DMS114 treated with DMSO at 0.1 percent for 48 hours (cell line): ENCODE data around the gene CDH5.

Source experiments
- DNase-seq: peaks from one replicate; lab custom pipeline; 2025; ENCODE audit not compliant: unreplicated experiment; lab: John Stamatoyannopoulos, UW

CDH5 gene

DNA sequence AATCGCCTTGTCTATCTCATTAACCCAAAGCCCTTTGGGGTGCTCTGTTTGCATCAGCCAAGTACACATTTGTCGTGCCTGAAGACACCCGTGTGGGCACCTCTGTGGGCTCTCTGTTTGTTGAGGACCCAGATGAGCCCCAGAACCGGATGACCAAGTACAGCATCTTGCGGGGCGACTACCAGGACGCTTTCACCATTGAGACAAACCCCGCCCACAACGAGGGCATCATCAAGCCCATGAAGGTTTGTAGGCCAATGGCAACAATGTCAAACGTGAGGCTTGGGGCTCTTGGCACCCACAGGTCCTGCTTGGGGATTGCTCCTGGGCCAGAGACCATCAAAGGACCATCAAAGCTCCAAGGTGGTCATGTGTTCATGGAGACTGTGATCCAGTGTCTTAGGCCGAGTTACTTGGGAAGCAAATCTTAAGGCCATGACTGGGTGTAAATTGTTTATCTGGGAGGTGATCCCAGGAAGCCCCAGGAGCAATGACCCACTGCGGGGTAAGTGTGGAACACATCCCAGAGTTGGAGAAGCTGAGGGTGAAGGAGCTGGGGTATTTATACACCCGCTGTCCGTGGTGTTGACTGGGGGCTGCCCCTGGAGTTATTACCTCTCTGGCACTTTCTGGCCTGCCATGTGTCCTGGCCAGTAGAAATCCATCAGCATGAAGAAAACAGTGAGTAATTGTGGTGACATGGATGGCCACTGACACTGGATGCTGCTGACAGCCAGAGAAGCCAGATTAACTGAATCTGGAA is 24.0 kb downstream of the CDH5 start:
- no peak for DNase-seq

DNA sequence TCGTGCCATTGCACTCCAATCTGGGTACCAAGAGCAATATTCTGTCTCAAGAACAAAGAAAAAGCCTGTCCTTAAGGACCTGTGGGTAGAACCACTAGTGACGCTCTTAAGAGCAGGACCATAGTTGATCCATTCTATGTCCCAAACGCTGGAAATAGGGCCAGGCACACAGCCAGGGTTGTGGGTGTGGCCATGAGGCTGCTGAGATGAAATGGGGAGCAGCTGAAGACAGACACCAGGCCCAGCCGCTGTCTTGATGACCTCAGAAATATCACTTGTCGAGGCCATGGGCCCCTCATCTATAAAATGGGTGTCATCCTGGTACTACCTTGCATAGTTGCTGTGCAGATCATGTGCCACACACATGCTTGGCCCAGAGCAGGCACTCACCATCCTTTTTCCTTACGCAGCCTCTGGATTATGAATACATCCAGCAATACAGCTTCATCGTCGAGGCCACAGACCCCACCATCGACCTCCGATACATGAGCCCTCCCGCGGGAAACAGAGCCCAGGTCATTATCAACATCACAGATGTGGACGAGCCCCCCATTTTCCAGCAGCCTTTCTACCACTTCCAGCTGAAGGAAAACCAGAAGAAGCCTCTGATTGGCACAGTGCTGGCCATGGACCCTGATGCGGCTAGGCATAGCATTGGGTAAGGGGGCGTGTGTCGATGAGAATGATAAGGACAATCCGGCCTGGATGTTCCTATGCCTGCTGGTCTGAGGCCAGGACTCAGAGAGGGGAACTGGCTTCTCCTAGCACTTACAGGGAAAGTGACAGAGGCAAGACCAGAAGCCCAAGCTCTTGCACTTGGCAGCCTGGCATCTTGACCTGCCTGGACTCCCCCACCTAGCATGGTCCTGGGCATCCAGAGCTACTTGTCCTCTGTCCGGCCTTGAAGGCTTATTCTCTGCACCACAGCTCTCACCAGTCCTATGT is 25.5 kb downstream of the CDH5 start:
- no peak for DNase-seq

DNA sequence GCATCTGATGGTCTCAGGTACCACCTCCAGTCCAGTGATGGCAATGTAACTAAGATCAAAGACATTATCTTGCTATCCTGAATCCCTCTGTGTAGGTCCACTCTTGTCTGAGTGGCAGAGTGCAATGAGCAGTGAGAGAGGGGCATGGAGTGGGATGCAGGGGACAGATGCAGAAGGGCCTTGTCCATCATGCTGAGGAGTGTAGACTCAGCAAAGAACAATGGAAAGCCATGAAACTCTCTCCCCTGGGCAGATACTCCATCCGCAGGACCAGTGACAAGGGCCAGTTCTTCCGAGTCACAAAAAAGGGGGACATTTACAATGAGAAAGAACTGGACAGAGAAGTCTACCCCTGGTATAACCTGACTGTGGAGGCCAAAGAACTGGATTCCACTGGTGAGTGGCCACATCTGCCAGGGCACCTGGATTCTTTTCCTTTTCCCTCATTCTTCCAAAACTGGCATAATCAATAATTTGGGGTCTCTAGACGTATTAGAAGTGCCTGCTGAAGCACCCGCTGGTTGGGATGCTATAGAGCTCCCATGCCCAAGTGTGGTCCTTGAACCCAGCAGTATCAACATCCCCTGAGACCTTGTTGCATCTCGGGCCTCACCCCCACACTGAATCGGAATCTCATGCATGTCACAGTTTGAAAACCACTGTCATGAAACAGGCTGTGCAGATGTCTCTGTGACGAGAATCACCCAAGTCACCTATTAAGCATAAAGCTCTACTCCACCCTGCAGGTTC is 29.5 kb downstream of the CDH5 start:
- DNase-seq: no peak

DNA sequence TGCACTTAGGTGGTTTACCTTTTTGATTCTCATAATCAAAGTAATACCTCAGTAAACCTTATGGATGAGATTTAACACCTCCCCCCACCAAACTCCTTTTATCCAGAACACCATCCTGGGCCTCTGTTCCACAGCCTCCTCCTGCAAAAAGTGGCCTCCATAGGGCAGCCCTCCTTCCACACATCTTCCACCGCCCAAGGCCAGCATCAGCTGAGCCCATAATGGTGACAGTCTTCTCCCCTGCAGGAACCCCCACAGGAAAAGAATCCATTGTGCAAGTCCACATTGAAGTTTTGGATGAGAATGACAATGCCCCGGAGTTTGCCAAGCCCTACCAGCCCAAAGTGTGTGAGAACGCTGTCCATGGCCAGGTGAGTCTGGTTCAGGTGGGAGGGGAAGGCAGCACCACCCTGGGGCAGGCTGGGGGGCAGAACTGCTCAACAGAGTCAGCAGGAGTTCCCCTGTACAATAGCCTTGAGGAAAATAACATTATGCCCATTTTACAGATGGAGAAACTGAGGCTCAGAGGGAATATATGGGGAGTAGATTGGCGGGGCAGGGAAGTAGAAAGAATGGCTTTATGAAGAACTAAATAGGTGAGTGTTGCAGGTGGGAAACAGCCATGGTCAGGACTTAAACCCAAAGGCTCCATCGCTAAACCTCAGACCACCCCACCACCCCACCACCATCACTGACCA is 31.4 kb downstream of the CDH5 start:
- no peak for DNase-seq

DNA sequence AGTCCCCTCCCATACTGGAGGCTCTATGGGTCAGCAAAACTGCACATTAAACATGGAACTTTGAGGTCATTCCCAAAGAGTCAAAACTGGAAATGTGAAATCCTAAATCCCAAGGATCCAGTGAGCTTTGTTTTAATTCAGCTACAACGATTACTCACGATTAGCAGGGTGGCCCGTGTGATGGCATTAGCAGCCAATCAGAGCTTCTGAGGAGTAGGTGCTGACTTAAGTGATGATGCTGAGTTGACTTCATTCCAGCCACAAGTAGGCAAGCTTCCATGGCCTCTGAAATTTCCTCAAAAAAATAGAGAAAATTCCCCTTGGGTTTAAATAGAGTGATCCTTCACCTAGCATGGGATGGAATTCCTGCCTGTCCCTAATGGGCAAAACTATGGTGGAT is 32.5 kb downstream of the CDH5 start:
- DNase-seq: no peak

DNA sequence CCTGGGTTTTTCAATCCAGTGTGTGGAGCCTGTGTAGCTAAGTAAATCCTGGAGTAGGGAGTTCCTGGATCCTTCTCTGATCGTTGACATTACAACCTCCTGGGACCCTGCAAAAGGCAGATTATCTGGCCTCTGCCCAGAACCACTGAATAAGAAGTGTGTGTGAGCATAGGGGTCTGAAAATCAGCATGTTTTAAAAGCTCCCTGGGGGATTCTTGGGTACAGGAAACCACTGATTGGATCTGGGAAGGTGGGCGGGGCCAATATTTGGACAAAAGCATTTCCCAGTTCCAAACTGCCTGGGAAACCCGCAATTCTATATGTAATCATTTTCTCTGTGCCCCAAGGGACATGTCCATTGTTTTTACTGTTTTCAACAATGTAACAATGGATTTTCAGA is 33.4 kb downstream of the CDH5 start:
- DNase-seq: no peak

DNA sequence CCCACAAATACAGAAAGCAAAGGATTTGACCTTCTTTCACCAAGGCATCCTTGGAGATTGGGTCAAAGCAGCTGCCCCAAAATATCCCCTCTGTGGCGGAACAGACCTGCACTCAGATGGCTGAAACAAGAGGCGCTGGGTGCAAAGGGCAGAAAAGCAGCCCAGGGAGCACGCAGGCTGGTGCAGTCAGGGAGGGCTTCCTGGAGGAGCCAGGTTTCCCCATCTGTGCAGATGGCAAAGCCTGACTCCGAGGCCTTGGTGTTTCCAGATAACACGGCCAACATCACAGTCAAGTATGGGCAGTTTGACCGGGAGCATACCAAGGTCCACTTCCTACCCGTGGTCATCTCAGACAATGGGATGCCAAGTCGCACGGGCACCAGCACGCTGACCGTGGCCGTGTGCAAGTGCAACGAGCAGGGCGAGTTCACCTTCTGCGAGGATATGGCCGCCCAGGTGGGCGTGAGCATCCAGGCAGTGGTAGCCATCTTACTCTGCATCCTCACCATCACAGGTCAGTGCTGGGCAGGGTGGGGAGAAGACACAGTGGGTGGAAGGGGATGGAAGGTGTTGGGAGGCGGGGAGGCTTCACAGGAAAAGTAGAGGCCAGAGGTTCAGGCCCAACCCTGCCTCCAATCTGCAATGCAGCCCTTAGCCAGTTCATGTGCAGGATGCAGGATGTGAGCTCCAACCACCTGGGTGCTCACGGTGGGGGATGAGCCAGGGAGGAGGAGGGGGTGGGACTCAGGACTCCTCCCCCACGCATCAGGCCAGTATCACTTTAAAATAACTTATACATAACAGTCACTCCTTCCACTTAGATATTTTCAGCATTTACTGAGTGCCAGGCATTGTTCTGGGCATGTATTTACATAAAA is 34.3 kb downstream of the CDH5 start:
- DNase-seq: no peak

DNA sequence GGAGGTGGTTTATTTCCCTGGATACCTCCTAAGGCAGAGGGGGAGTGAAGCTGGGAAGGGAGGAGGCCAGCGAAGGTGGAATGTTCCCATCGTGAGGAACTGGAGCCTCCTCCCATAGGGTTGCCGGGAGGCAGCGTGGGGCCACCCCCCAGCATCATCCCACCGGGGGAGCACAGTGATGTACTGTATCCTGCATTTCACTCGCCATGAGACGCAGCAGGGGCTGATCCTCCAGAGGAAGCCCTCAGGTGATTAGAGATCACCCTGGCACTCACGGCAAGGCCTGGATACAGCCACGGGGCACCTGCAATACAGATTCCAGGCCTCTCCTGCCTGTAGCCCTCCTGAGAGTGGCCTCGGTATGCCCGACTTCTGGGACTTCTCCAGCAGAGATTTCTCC is 35.1 kb downstream of the CDH5 start:
- DNase-seq: no peak

DNA sequence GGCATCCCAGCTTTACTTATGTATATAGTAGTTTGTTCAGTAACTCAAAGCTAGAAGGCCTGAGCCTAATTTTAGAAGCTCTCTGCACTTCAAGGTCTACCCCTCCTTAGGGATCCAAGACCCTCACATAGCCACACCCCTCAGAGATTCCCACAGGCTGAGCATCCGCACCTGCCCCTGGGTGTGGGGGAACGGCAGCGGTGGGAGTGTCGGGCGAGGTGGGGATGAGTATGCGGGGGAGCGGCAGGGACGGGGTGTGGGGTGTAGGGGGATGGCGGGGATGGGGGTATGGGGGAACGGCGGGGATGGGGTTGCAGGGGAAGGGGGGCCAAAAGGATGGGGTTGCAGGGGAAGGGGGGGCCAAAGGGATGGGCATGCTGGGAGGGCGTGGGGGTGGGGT is 35.7 kb downstream of the CDH5 start:
- no peak for DNase-seq

DNA sequence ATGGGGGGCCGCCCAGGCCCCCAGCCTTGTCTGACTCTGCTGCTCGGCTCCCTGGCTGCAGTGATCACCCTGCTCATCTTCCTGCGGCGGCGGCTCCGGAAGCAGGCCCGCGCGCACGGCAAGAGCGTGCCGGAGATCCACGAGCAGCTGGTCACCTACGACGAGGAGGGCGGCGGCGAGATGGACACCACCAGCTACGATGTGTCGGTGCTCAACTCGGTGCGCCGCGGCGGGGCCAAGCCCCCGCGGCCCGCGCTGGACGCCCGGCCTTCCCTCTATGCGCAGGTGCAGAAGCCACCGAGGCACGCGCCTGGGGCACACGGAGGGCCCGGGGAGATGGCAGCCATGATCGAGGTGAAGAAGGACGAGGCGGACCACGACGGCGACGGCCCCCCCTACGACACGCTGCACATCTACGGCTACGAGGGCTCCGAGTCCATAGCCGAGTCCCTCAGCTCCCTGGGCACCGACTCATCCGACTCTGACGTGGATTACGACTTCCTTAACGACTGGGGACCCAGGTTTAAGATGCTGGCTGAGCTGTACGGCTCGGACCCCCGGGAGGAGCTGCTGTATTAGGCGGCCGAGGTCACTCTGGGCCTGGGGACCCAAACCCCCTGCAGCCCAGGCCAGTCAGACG is 36.2 kb downstream of the CDH5 start:
- DNase-seq: no peak

DNA sequence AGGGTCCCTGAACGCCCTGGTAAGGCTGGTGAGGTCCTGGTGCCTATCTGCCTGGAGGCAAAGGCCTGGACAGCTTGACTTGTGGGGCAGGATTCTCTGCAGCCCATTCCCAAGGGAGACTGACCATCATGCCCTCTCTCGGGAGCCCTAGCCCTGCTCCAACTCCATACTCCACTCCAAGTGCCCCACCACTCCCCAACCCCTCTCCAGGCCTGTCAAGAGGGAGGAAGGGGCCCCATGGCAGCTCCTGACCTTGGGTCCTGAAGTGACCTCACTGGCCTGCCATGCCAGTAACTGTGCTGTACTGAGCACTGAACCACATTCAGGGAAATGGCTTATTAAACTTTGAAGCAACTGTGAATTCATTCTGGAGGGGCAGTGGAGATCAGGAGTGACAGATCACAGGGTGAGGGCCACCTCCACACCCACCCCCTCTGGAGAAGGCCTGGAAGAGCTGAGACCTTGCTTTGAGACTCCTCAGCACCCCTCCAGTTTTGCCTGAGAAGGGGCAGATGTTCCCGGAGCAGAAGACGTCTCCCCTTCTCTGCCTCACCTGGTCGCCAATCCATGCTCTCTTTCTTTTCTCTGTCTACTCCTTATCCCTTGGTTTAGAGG is 37.1 kb downstream of the CDH5 start:
- DNase-seq: no peak

DNA sequence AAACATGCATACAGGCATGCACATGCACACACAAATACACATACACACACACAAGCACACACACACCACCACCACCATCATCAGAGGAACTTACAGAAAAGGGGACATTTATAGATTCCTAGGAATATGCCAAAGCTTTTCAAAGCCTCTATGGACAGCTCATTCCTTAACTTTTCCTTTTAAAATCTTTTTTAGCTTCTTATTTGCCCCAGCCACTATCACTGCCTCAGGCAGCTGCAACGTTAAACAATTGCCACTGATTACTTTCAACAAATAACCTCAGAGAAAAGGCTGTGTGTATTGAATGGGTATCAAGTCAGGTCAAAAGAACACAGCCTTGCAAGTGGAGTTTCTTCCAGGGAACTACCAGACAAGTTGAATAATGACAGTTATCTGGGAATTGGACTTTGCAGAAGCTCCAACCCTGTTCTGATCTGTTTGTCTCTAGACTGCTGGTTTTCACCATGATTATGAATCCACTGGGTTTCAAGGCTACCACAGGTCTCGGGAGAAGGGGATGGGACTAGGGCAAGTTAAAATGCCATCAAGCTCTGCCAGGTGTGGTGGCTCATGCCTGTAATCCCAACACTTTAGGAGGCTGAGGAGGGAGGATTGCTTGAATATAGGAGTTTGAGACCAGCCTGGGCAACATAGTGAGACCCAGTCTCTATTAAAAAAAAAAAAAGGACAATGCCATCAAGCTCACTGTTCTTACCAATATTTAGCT is 38.7 kb downstream of the CDH5 start:
- DNase-seq: no peak

DNA sequence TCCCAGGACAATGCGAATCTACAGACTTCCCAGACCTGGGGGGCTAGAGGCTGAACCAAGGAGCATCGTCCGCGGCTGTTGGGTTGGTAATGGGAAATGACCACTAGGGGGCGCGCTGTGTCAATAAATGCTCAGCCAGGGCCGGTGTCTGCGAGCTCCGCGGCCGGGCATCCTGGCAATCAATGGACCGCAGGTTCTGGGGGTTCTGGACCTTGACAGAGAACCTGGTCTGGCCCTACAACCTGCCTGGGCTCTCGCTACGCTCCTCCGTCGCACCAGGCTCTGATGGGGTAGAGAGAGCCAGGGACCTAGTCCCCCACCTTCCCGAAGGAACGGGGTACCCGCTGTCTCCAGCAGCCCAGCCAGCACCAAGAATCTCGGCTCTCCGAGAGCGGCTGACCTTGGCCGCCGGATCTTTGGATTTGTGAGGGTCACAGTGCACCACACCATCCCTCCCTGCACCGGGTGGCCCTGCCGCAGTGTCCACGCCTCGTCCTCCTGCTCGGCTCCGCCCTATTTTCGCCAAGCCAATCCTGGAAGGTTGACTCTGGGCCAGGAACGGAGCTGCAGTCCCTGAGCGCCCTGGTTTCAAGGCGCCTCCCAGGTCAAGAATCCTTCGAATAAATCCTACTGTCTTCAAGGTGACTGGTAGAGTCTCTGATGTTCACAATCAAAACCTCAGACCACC is 40.2 kb downstream of the CDH5 start:
- peak; percentile 69 for DNase-seq

DNA sequence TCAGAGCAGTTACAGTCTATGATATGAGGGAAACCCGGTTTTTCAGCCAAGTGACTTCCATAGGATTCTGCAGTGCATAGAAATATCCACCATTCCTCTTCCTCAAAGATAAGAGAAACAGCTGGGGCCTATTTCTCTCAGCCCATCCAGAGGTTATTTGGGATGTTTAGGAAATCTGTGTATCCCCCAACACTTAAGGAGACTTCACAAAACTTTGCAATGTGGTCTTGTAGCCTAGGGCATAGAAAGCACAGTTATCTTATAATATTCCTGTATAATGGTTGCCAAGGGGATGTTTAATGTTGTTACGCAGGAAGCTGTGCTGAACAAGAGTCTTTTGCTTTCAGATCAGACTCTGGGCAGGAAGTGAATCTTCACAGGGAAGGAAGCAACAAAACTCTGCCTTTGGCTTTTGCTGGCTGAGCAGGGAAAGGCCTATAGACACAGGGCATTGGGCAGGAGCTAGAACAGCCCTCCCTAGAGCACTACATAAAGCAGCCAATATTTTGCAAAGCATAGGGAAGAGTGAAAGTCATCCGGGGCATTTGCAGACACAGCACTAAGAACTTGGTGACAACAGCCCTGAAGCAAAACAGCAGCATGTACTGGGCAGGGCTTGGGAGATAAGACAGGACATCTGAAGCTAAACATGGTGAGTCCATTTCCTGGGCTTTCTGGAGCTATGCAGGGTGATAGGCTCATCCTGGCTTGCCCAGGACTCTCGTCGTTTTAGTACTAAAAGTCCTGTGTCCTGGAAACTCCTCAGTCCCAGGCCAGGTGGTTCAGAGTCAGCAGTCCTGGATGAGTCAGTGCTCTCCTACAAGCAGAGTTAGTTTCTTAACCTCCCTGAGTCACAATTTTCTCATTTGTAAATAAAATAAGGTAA is 41.9 kb downstream of the CDH5 start:
- no peak for DNase-seq

DNA sequence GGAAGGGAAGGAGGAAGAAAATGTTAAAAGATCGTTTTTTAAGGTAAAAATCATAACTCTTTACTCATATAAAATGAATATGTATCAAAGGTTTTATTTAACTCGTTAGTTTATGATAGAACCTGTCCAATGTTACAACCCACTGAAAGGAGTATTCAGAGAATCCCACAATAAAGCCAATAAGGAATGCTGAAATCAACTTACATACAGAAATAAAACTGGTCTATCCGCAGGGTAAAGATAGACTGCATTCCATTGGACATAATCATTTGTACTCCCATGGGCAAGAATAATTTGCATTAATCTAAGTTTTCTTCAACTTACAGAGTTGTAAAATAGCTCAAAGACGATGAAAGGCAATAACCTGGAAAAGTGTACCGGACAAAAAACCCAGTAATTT is 42.7 kb downstream of the CDH5 start:
- DNase-seq: no peak

DNA sequence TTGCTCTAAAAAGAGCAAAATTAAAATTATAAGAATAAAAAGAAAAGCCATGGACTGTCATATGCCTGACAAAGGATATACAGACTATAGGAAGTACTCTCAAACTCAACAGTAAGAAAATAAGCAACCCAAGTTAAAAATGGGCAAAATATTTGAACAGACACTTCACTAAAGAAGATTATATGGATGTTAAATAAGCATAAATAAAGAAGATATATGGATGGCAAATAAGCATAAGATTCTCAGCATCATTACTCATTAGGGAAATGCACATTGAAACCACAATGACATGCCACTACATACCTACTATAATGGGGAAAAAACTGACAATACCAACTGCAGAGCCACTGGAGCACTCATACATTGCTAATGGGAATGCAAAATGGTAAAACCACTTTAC is 45.7 kb downstream of the CDH5 start:
- DNase-seq: no peak

DNA sequence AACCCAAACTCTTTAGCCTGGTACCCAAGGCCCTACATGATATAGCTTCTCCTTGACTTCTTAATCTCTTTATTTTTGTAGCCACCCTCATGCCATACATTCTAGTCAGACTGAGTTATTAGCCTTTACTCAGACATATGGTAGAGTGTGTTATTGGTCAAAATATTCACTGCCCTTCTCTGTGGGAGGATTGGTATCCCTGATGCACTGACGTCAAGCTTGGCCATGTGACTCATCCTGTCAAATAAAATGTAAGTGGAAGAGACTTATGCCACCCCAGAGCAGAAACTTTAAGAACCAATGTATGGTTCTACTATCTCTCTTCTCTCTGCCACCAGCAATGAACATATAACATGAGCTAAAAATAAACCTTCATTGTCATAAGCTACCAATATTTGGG is 48.4 kb downstream of the CDH5 start:
- no peak for DNase-seq
